ENCODE results near the gene SUSD3.

Gene SUSD3

GRCh38 chr9:93030642-93031628 is 27.6 kb upstream of the SUSD3 start:
- no peak for DNase-seq (ENCODE audit: low spot score)

GRCh38 chr9:93031629-93032430 is 26.7 kb upstream of the SUSD3 start:
- DNase-seq (ENCODE audit: low spot score): no peak

GRCh38 chr9:93032545-93032944 is 26.0 kb upstream of the SUSD3 start:
- no peak for DNase-seq (ENCODE audit: low spot score)

GRCh38 chr9:93033531-93033930 is 25.0 kb upstream of the SUSD3 start:
- no peak for DNase-seq (ENCODE audit: low spot score)

GRCh38 chr9:93035106-93035660 is 23.3 kb upstream of the SUSD3 start:
- DNase-seq (ENCODE audit: low spot score): no peak

GRCh38 chr9:93035821-93036351 is 22.6 kb upstream of the SUSD3 start:
- no peak for DNase-seq (ENCODE audit: low spot score)

- no peak for DNase-seq (ENCODE audit: low spot score)
Observed at GRCh38 chr9:93036887-93037475, 21.5 kb upstream of the SUSD3 start.

GRCh38 chr9:93037476-93037971 is 21.0 kb upstream of the SUSD3 start:
- no peak for DNase-seq (ENCODE audit: low spot score)

- no peak for DNase-seq (ENCODE audit: low spot score)
Observed at GRCh38 chr9:93038918-93039317, 19.6 kb upstream of the SUSD3 start.

GRCh38 chr9:93039456-93039855 is 19.0 kb upstream of the SUSD3 start:
- DNase-seq (ENCODE audit: low spot score): no peak

- no peak for DNase-seq (ENCODE audit: low spot score)
Observed at GRCh38 chr9:93039976-93040375, 18.5 kb upstream of the SUSD3 start.

- no peak for DNase-seq (ENCODE audit: low spot score)
Observed at GRCh38 chr9:93040409-93040808, 18.1 kb upstream of the SUSD3 start.

GRCh38 chr9:93041108-93041802 is 17.2 kb upstream of the SUSD3 start:
- DNase-seq (ENCODE audit: low spot score): no peak

GRCh38 chr9:93043122-93043521 is 15.4 kb upstream of the SUSD3 start:
- no peak for DNase-seq (ENCODE audit: low spot score)

GRCh38 chr9:93045521-93045920 is 13.0 kb upstream of the SUSD3 start:
- no peak for DNase-seq (ENCODE audit: low spot score)

- no peak for DNase-seq (ENCODE audit: low spot score)
Observed at GRCh38 chr9:93048566-93049448, 9.7 kb upstream of the SUSD3 start.

GRCh38 chr9:93049491-93049890 is 9.0 kb upstream of the SUSD3 start:
- DNase-seq (ENCODE audit: low spot score): no peak

GRCh38 chr9:93050231-93050630 is 8.3 kb upstream of the SUSD3 start:
- DNase-seq (ENCODE audit: low spot score): no peak

- no peak for DNase-seq (ENCODE audit: low spot score)
Observed at GRCh38 chr9:93051680-93052089, 6.8 kb upstream of the SUSD3 start.
